ENCODE results near the gene SRP14. TPM values are rescaled to one million over a fixed set of nuclear protein-coding genes. Genes with fewer than 3 reads are reported as not detected.

Gene SRP14
- total RNA-seq, 1 donor from 2014 or later: 309 TPM

GRCh38 chr15:40044717-40045571 lies 6.0 kb upstream of the SRP14 start:
- Histone ChIP-seq H3K4me3 (ENCODE audit: low read depth, low read length) (no peak overlapping the region), H3K27me3 (ENCODE audit: control insufficient read depth, insufficient read depth, low read length) (no peaks in the 10 kb centered on the region), H3K36me3 (ENCODE audit: control insufficient read depth, insufficient read depth, low read length) (no peaks in the 10 kb centered on the region)
- peak; percentile 98 for TF ChIP-seq CTCF (IDR thresholded peaks at IDR 0.05; ENCODE audit: insufficient read depth, low read length, poor library complexity, severe bottlenecking)
- DNase-seq (ENCODE audit: low read depth): no peak

- Histone ChIP-seq H3K36me3 (ENCODE audit: control insufficient read depth, insufficient read depth, low read length) (no peaks in the 10 kb centered on the region), H3K27me3 (ENCODE audit: control insufficient read depth, insufficient read depth, low read length) (no peaks in the 10 kb centered on the region), H3K4me3 (ENCODE audit: low read depth, low read length) (no peak overlapping the region)
- no peak for TF ChIP-seq CTCF (IDR thresholded peaks at IDR 0.05; ENCODE audit: insufficient read depth, low read length, poor library complexity, severe bottlenecking)
- DNase-seq (ENCODE audit: low read depth): no peak
Measured at GRCh38 chr15:40043927-40044716, 5.1 kb upstream of the SRP14 start.

- Histone ChIP-seq H3K27me3 (ENCODE audit: control insufficient read depth, insufficient read depth, low read length) (no peaks in the 10 kb centered on the region), H3K4me3 (ENCODE audit: low read depth, low read length) (no peak overlapping the region), H3K36me3 (ENCODE audit: control insufficient read depth, insufficient read depth, low read length) (no peaks in the 10 kb centered on the region)
- no peak for DNase-seq (ENCODE audit: low read depth)
- TF ChIP-seq CTCF (IDR thresholded peaks at IDR 0.05; ENCODE audit: insufficient read depth, low read length, poor library complexity, severe bottlenecking): no peak
Measured at GRCh38 chr15:40042791-40043320, 3.9 kb upstream of the SRP14 start.

GRCh38 chr15:40040770-40041169 lies 1.8 kb upstream of the SRP14 start:
- DNase-seq (ENCODE audit: low read depth): no peak
- Histone ChIP-seq H3K4me3 (ENCODE audit: low read depth, low read length) (no peak overlapping the region), H3K36me3 (ENCODE audit: control insufficient read depth, insufficient read depth, low read length) (no peaks in the 10 kb centered on the region), H3K27me3 (ENCODE audit: control insufficient read depth, insufficient read depth, low read length) (no peaks in the 10 kb centered on the region)
- TF ChIP-seq CTCF (IDR thresholded peaks at IDR 0.05; ENCODE audit: insufficient read depth, low read length, poor library complexity, severe bottlenecking): no peak

- TF ChIP-seq CTCF (IDR thresholded peaks at IDR 0.05; ENCODE audit: insufficient read depth, low read length, poor library complexity, severe bottlenecking): no peak
- DNase-seq (ENCODE audit: low read depth): no peak
- Histone ChIP-seq H3K36me3 (ENCODE audit: control insufficient read depth, insufficient read depth, low read length) (no peaks in the 10 kb centered on the region), H3K27me3 (ENCODE audit: control insufficient read depth, insufficient read depth, low read length) (no peaks in the 10 kb centered on the region), H3K4me3 (ENCODE audit: low read depth, low read length) (no peak overlapping the region)
Measured at GRCh38 chr15:40040293-40040635, 1.3 kb upstream of the SRP14 start.

All from kidney epithelial cell (primary cell).